Measurements from ENCODE around the gene GMPPA. TPM values are rescaled to one million over a fixed set of nuclear protein-coding genes. Genes with fewer than 3 reads are reported as not detected.

GMPPA gene
- total and polyA plus RNA-seq, 9 donors = 14.2 to 35.7 (median 23.7) TPM

DNA sequence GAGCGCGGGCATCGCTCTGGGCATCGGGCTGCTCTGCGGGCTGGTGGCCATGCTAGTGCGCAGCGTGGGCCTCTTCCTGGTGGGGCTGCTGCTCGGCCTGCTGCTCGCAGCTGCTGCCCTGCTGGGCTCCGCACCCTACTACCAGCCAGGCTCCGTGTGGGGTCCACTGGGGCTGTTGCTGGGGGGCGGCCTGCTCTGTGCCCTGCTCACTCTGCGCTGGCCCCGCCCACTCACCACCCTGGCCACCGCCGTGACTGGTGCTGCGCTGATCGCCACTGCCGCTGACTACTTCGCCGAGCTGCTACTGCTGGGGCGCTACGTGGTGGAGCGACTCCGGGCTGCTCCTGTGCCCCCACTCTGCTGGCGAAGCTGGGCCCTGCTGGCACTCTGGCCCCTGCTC, 48.9 kb downstream of the GMPPA start:
- DNase-seq = peak in 3 of 5 donors; percentile 41 to 52 (median 48)
- WGBS, 3 donors = 94 to 95% (median 94%) methylated on average over 26 of the region's 26 CpGs
- H3K27ac ChIP-seq = no peak overlapping the region
- no peaks in the 10 kb centered on the region for H3K9me3 ChIP-seq
- H3K4me1 ChIP-seq (ENCODE audit: insufficient read depth) = peaks cover 8% of the 10 kb centered on the region
- H3K4me3 ChIP-seq = no peak overlapping the region
- no peak for TF ChIP-seq CTCF (IDR thresholded peaks at IDR 0.05)
- TF ChIP-seq POLR2A (IDR thresholded peaks at IDR 0.05) = no peak
- TF ChIP-seq EP300 (IDR thresholded peaks at IDR 0.05) = no peak
- H3K36me3 ChIP-seq = no peaks in the 10 kb centered on the region
- H3K27me3 ChIP-seq = no peaks in the 10 kb centered on the region
- intact Hi-C loops (cut with DNase I) = no loop called here

DNA sequence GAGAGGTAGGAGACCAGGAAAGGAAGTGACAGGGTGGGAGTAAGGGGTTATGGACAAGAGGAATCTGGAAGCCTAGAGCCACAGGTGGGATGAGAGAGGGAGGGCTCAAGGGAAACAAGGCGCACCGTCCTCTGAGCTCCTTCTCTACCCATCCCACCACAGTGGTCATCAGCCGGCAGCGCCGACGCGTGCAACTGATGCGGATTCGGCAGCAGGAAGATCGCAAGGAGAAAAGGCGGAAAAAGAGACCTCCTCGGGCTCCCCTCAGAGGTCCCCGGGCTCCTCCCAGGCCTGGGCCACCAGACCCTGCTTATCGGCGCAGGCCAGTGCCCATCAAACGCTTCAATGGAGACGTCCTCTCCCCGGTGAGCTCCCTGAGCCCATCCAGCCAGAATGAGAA, 50.3 kb downstream of the GMPPA start:
- TF ChIP-seq CTCF (IDR thresholded peaks at IDR 0.05) = no peak
- no peak for TF ChIP-seq EP300 (IDR thresholded peaks at IDR 0.05)
- no peak for TF ChIP-seq POLR2A (IDR thresholded peaks at IDR 0.05)
- WGBS, 3 donors = 90 to 94% (median 91%) methylated on average over 18 of the region's 18 CpGs
- no peaks in the 10 kb centered on the region for H3K36me3 ChIP-seq
- H3K4me1 ChIP-seq (ENCODE audit: insufficient read depth) = peaks cover 10% of the 10 kb centered on the region
- no peak overlapping the region for H3K4me3 ChIP-seq
- peak in 3 of 5 donors; percentile 12 to 38 (median 36) for DNase-seq
- no peak overlapping the region for H3K27ac ChIP-seq
- intact Hi-C loops (cut with DNase I) = no loop called here
- no peaks in the 10 kb centered on the region for H3K9me3 ChIP-seq
- no peaks in the 10 kb centered on the region for H3K27me3 ChIP-seq

- DNase-seq = peak in 1 of 5 donors; percentile 35
- no peaks in the 10 kb centered on the region for H3K9me3 ChIP-seq
- H3K36me3 ChIP-seq = no peaks in the 10 kb centered on the region
- 88 to 97% (median 93%) methylated on average over 7 to 9 of the region's 9 CpGs for WGBS, 3 donors
- H3K27ac ChIP-seq = no peak overlapping the region
- H3K4me3 ChIP-seq = no peak overlapping the region
- H3K27me3 ChIP-seq = no peaks in the 10 kb centered on the region
- H3K4me1 ChIP-seq (ENCODE audit: insufficient read depth) = peaks cover 7% of the 10 kb centered on the region
- intact Hi-C loops (cut with DNase I) = loop anchor here in 2 of 4 donors (5.0 kb wide), 2 partner anchors 58 to 83 kb away; no protein-coding TSS in a partner anchor
- no peak for TF ChIP-seq CTCF (IDR thresholded peaks at IDR 0.05)
- no peak for TF ChIP-seq EP300 (IDR thresholded peaks at IDR 0.05)
- no peak for TF ChIP-seq POLR2A (IDR thresholded peaks at IDR 0.05)
Measured at GRCh38 chr2:219549619-219550018, 50.9 kb downstream of the GMPPA start.

DNA sequence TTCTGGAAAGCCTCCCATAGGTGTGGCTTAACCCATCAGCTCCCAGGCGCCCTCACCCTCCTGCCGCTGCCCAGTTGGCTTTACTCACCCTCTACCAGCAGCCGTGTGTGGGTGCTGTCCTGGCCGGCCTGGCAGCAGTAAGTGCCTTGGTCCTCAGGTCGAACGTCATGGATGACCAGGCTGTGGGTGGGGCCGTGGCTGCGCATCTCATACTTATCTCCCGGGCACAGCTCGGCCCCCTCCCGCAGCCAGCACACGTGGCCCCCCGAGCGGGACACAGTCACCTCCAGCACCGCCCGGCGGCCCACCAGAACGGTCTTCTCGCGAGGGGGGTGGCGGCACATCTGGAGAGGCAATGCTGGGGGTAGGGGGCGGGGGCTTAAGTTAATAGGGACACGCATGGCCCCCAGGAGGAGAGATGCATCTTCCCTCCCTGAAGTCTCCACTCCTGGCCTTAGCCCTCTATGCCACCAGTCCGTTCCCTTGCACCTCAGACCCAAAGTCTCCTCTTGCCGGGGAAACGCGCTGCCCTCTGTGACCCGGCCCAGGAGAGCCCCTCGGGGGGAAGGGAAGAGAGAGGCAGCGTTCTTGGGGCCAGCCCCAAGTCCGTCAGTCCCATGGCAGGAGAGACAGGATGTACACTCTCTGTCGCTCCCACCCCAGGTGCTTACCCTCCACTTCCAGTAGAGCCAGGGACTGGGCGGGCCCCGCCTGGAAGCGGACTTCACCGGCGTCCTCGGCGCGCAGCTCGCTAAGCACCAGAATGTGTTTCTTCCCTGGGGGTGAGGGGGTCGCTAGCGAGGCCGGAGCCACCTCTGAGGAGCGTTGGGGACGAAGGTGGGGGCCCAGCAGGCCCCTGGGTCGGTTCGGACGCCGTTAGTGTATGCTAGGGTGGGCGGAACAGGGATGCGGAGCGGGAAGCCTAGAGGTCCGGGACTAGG, 53.0 kb downstream of the GMPPA start:
- Histone ChIP-seq H3K9me3 (no peaks in the 10 kb centered on the region), H3K36me3 (no peaks in the 10 kb centered on the region), H3K4me1 (ENCODE audit: insufficient read depth) (peaks cover 6% of the 10 kb centered on the region), H3K27me3 (no peaks in the 10 kb centered on the region), H3K27ac (peak overlapping the region; percentile 66 to 92), H3K4me3 (peak overlapping the region; percentile 70)
- DNase-seq = peak; percentile 83 to 88 (median 85)
- WGBS, 3 donors = 2 to 5% (median 4%) methylated on average over 42 to 54 of the region's 54 CpGs
- no peak for TF ChIP-seq EP300 (IDR thresholded peaks at IDR 0.05)
- peak; percentile 56 for TF ChIP-seq POLR2A (IDR thresholded peaks at IDR 0.05)
- intact Hi-C loops (cut with DNase I) = loop anchor here in 2 of 4 donors (5.0 kb wide), 2 partner anchors 56 to 81 kb away; no protein-coding TSS in a partner anchor
